Measurements from ENCODE around the gene MALSU1. TPM values are rescaled to one million over a fixed set of nuclear protein-coding genes. Genes with fewer than 3 reads are reported as not detected.

MALSU1 gene
- polyA plus RNA-seq, 1 of the 3 experiments (the other 2 are of a cell fraction), result 102 TPM

GRCh38 chr7:23337374-23337773 lies 38.2 kb downstream of the MALSU1 start:
- no peaks in the 10 kb centered on the region for H3K27me3 ChIP-seq (ENCODE audit: insufficient read depth)
- ChIA-PET POLR2A (interaction anchor here (0.6 kb wide), 1 partner anchor 153 kb away, joined by 3 read pairs; no protein-coding TSS in a partner anchor), CTCF (interaction anchor here (0.8 to 1.6 kb wide), 8 partner anchors 21 to 209 kb away, joined by 3 to 4 read pairs (median 4); no protein-coding TSS in a partner anchor)
- no peak overlapping the region for H3K4me2 ChIP-seq
- no peaks in the 10 kb centered on the region for H3K9me2 ChIP-seq
- no peak overlapping the region for H3K4me3 ChIP-seq (ENCODE audit: low read depth in 2 of 2, low read length in 1 of 2)
- no peak overlapping the region for H3K9ac ChIP-seq
- peaks cover 15 to 33% of the 10 kb centered on the region in 2 experiments for H3K4me1 ChIP-seq (ENCODE audit: control insufficient read depth in 1 of 2, insufficient read depth in 2 of 2, low read depth in 1 of 2, low read length in 1 of 2)
- peaks cover 10% of the 10 kb centered on the region; the same call in 1 of the 2 replicates for H3K9me3 ChIP-seq
- H3K27ac ChIP-seq (ENCODE audit: low read depth in 2 of 2, low read length in 1 of 2), result no peak overlapping the region; a peak in 1 of 4 replicates
- TF ChIP-seq RCOR1 (IDR thresholded peaks at IDR 0.05; ENCODE audit: low read length) (no peak), TAF1 (IDR thresholded peaks at IDR 0.05; ENCODE audit: borderline replicate concordance, low read depth, low read length) (no peak), ELF1 (IDR thresholded peaks at IDR 0.05) (no peak), ZBTB33 (IDR thresholded peaks at IDR 0.05; ENCODE audit: borderline replicate concordance, low read depth) (no peak), REST (IDR thresholded peaks at IDR 0.05; ENCODE audit: low read depth, low read length) (no peak), GATA2 (CRISPR knock-in tag; IDR thresholded peaks at IDR 0.05) (no peak), CTCF (IDR thresholded peaks at IDR 0.05) (no peak), TEAD4 (IDR thresholded peaks at IDR 0.05; ENCODE audit: borderline replicate concordance, insufficient read depth) (no peak), NFIC (IDR thresholded peaks at IDR 0.05; ENCODE audit: borderline replicate concordance) (no peak), USF2 (IDR thresholded peaks at IDR 0.05; ENCODE audit: borderline replicate concordance, low read depth, low read length) (no peak), IRF3 (IDR thresholded peaks at IDR 0.05; ENCODE audit: low read depth, low read length) (no peak), RXRA (IDR thresholded peaks at IDR 0.05; ENCODE audit: borderline replicate concordance, low read depth) (no peak), RAD21 (IDR thresholded peaks at IDR 0.05; ENCODE audit: low read length) (no peak), SMC3 (IDR thresholded peaks at IDR 0.05; ENCODE audit: low read depth, low read length) (no peak), JUND (IDR thresholded peaks at IDR 0.05) (no peak), SIN3A (IDR thresholded peaks at IDR 0.05; ENCODE audit: borderline replicate concordance, low read depth, low read length) (no peak), YY1 (IDR thresholded peaks at IDR 0.05; ENCODE audit: low read depth) (no peak), FOXJ3 (CRISPR knock-in tag; IDR thresholded peaks at IDR 0.05) (no peak)
- DNase-seq, result no peak
- peaks cover 32% of the 10 kb centered on the region; the same call in 1 of the 2 replicates for H3K79me2 ChIP-seq (ENCODE audit: insufficient read depth)
- peaks cover 61 to 64% of the 10 kb centered on the region in 2 experiments for H3K36me3 ChIP-seq (replicated peaks in 1 of 2; ENCODE audit: control insufficient read depth in 1 of 2, insufficient read depth in 2 of 2, low read length in 1 of 2)
- H2AFZ ChIP-seq (ENCODE audit: low read depth), result no peak overlapping the region
- peaks cover 5% of the 10 kb centered on the region; the same call in 1 of the 2 replicates for H4K20me1 ChIP-seq (ENCODE audit: insufficient read depth)
- H3F3A ChIP-seq (replicated peaks; ENCODE audit: insufficient read depth), result peaks cover 56% of the 10 kb centered on the region
